ENCODE results near the gene ACO1.
A peak's percentile ranks its signal among the peaks of the same experiment; 100 is the strongest.

The ACO1 gene

DNA sequence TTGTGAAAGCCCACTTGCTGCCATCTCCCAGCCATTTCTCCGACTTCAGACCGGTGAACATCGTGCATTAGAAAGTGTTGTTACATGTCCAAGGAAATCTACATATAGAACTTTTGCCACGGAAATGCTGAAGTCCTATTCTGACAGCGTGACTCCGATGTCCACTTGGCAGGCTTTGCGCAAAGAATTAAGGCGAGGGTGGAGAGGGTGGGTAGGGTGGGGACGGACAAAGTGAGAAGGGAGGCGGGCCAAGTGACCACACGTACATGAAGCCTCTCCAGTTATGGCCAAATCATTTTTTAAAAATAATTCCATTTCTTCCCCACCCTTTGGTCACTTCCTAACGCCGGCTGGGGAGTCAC, 460 bp upstream of the ACO1 start:
- no peak for DNase-seq

DNA sequence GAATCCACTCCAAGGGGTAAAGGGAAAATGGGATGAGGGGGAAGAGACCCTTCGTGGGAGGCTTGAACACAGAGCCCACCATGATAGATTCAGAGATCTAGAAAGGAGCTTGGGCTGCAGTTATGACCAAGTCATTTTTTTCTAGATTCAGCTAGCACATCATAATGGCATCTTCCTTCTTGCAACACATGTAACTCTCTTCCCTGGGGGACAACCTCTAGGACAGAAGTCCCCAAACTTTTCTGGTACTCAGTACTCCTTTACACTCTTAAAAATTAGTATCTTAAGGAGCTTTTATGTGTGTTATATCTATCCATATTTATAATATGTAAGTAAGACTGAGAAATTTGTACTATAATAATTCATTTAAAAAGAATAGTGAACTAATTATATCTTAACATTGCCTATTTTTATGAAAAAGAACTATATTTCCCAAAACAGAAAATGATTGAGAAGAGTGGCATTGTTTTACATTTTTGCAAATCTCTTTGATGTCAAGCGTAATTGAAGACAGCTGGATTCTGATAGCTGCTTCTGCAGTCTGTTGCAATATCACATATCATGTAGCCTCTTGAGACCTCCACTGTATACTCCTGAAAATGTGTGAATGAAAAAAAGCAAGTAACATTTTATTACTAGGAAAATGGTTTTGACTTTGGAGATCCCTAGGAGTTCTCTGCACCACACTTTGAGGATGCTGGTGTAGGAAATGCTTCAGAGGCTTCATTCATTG, 875 bp downstream of the ACO1 start:
- no peak for DNase-seq

DNA sequence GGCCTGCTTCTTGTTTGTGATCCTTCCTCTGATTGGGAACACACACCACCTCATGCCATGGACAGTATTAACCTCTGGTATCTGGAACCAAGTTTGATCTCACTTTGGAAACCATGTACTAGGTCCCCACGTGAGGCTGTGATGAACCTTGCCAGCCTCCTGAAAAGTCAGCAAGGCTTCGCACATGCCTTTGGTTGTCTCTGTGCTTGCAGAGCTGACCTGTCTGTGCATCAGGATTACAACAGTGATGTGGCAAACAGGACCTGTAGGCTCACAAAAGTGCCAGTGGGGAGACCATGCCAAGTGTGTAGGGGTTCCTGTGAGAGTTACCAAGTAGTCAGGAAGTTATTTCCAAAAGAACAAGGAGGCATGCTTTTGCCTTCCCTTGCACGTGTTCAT, 1.4 kb downstream of the ACO1 start:
- DNase-seq = no peak

DNA sequence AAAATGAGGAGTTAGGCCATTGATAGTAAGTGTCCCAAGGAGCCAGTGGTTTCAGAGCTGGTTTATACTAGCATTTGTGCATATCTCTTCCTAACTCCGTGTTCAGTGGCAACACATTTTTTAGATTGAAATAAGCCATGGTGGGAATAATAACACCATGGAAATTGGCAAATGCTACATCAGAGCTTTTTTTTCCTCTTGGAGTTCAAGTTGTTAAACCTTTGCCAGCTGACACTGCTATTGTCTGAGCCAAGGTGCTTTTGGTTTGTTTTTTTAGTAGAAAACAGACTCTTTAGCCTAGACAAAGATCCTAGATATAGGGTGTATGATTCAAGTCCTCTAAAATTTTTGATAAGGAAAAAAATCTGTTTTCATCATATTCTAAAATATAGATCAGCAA, 2.8 kb downstream of the ACO1 start:
- no peak for DNase-seq

DNA sequence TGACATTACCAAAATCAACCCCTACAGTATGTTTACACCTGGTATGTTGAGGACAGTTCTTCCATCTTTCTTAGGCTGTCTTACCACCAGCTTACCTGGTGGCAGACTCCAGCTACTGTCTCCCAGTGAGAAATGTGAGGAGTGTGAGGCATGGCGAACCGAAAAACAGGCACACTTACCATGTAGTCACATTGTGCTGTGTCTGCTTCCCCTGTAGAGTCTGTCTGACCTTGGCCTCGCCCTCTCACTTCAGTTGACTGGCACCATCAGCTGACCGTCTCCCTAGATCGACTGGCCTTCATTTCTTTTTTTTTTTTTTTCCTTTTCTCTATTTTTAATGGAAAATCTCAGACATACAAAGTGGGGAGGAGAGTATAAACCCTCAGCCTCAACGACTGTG, 4.9 kb downstream of the ACO1 start:
- no peak for DNase-seq

DNA sequence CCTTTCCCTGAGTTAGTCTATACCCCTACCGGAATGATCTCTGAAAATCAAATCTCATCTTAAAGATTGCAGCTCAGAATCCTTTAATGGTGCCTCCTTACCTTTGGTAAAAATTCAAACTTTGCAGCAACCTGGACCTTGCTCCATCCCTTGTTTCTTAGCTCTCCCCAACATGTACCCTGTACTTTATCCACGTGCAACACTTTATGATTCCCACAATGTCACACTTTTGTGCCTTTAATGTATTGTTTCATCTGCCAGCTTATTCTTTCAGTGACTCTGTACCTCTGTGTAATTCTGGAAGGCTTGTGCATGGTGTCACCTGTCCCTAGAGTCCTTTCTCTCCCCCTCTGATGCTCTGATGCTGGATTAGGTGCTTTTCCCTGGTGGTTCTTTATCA, 9.5 kb downstream of the ACO1 start:
- no peak for DNase-seq

DNA sequence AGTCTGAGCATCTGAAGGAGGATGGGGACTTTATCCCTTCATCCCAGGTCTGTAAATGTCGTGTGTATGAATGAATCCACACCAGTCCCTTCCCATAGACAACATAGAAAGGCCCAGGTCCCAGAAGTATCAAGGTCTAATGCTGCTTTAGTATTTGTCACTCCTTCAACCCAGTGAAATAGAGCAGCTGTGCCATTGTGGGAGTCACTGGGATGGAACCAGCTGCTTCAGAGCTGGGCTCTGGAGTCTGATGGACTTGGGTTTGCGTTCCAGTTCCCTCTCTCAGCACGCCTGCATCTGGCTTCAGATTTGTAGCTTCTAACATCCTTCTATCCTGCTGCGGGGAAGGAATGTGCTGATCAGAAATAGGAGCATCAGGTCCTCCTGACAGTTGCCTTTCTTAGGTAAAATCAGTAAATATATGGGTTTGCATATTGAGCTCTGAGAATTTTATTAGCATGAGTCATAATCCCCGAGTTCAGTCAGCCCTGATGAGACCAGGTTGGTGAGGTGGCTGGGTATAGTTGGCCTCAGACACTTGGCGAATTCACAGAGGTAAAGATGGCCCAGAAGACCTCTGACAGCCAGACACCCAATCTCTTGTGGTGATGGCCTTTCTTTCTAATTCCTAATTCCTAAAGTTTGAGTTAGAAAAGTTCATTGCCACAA, 10.1 kb downstream of the ACO1 start:
- no peak for DNase-seq

DNA sequence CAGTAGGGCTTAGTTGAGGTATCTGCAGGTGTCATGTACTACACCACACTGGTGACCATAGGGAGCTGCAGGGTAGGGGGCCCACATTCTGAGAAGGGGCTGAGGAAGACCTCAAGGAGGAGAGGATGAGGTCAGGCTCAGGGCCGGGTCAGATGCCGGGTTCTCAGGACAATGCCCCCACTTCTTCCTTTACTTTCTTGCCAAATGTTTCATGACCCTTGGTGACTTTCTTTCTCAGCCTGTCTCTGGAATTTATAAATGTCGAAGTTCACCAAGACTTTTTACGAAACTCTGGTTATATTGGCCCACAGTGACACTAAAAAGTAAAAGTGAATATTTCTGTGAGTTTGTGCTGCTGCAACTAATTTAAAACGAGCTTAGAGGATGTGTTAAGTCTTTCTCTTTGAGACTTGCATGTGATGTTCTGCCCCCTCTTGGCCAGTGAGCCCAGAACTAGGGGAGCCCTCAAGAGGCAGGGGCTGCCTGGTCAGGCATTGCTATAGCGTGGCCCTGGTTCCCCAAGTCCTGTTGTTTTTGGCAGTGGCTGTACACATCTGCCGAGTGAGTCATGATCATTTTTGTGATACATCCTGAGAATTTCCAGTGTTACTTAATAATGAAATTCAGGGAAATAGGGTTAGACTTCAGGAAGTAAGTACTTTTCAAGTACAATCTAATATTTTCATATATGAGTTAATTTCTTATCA, 11.2 kb downstream of the ACO1 start:
- no peak for DNase-seq

DNA sequence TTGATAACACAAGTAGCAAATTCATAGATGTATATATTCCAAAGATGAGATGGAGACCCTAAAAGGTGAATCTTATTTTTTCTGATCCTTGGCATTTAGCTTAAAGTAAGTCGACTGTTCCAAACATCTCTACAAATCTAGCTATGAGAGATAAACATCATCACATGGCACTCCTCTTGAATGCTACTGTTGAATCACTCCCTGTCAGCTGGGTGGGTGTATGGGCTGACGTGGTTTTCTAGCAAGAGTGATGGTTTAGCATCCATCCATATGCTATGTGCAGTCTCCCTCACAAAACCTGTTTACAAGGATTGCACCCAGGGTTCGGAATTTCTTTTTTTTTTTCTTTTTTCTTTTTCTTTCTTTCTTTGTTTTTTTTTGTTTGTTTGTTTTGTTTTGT, 13.8 kb downstream of the ACO1 start:
- no peak for DNase-seq

DNA sequence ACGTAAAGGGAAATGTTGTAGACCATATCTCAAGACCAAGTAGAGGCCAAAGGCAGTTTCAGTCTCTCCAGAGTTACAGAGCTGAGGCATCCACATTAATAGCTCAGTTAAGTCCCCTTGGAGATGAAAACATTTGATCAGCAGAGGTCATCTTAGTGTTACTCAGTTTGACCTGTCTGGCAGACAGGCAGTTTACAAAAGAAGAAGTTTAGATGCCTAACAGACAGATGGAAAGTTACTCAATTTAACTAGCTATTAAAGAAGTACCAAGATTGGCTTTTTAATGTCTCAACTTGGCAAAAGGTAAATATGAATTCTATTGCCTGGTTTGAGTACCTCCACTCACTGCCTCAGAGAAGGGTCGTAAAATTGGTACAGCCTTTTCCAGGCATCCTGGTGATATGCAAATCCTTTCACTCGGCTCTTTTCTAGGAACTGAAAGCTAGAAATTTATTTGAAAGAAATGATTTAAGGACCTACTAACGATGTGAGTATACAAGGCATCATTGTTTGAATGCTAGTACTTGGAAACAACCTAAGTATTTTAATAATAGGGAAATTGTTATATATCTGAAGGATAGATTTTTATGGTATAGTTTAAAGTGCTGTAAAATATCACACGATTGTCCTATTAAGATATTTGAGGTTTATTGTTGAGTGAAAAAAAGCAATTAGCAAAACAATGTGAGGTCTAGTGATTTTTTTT, 14.8 kb downstream of the ACO1 start:
- DNase-seq = peak; percentile 24

DNA sequence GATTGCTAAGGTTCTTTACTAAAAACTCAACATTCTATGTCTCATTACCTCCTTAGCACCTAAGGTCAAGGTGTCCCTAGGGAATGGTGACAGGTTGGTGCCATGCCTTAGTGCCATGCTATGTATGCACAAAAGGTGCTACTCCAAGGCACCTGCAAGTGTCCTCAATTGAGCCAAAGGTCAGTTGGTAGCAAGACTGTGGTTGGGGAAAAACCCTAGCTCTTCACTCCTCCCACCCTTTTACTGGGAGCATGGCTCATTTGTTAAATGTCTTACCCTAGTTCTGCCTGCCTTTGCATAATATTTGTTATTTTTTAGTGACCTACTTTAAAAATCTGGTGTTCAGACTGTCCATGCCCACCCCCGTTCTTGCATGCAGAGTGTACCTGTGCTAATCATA, 17.0 kb downstream of the ACO1 start:
- DNase-seq = no peak

DNA sequence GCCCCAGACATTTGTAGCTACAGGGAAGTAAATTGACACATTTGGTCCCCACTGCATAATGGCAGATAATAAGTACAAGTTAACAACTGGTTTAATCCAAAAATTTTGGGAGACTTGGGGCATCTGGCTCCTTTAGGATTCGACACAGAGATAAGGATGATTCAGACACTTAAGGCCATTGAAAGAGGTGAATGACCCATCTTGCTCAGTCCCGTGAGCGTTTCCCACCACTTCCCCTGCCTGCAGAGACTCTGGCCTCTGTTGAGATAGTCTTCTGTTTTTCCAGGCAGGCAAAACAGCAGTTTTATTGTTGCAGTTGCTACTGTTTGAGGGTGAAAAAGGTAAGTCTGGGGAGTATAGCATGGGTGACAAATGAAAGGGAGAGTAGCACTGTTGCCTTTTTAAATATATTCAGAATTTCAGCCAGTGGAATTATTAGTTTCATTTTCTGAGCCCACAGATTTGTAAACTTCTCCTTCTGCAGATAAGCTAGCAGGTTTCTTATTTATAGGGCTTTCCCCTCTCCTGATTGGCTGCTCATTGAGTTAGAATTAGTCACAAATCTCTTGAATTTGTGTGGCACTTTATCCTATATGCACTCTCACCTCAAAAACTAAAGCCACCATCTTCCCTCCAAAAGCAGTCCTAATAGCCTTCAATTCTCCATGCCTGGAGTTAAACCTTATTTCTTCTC, 19.3 kb downstream of the ACO1 start:
- peak; percentile 39 for DNase-seq

DNA sequence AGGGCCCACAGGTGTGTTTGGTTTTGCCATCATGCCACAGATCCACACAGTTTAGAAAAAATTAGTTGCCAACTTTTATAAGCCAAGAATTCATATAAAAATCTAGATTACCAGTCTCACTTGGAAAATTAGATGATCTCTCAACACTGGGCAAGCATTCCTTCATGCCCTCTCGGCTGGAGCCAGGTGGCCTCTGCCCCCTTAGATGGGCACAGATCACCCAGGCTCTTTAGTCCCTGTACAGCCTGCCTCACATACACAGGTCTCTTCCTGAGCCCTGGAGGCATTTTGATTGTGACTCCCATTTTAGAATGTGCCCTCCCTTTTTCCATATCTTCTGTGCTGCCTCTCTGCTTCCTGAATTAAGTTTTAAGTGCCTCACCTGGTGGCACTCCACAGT, 20.0 kb downstream of the ACO1 start:
- no peak for DNase-seq

DNA sequence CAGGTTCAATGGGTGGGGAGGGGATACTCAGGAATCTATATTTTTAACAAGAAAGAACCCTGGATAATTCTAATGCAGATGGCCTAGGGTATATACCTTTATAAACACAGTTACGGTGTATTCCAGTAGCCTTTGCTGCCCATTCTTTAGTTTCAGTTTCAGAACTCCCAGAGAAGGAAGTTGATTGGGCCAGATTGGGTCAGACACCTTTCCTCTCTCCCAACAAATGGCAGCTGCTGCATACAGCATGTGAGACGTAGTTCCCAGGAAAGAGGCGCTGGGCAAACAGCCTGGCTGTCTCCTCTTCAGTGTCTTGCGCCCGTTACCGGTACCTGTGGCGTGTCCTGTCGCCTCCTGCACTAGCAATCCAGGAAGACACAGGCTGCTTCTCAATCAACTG, 20.4 kb downstream of the ACO1 start:
- no peak for DNase-seq

DNA sequence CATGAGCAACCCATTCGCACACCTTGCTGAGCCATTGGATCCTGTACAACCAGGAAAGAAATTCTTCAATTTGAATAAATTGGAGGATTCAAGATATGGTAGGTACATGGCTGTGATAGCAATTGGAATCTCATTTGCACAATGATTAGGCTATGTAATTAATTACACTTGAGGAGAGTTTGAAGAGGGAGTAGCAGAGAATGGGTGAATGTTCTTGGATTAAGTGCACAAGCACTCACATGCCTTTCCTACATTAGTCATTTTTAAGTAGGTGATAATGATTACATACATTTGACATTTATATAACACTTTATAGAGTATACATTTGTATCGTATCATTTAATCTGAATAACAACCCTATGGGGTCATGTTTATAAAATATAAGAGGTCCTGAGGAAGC, 21.1 kb downstream of the ACO1 start:
- no peak for DNase-seq

DNA sequence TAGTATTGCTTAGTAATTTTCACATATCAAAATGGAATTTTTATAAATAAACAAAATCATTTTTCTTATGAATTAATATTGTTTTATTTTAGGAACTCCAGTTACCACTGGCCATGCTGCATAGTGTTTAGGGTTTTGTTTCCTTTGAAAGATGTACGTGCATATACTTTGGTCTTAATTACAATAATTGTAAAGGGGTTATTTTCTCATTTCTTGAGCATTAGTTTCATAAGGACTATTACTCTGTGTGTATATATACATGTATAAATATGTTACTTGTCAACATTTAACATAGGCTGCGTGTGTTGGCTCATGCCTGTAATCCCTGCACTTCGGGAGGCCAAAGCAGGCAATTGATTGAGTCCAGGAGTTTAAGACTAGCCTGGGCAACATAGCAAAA, 21.6 kb downstream of the ACO1 start:
- no peak for DNase-seq

DNA sequence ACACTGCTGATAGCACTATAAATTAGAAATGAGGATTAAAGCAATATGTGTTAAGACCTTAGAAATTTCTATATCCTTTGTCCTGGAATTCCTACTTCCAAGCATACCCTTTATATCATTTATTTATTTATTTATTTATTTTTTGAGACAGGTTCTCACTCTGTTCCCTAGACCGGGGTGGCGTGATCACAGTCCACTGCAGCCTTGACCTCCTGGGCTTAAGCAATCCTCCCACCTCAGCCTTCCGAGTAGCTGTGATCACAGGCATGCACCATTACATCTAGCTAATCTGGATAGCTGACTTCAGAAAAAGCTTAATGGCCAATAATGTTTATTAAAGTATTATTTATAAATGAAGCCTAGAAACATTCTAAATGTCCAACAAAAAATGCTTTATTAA, 27.3 kb downstream of the ACO1 start:
- no peak for DNase-seq

DNA sequence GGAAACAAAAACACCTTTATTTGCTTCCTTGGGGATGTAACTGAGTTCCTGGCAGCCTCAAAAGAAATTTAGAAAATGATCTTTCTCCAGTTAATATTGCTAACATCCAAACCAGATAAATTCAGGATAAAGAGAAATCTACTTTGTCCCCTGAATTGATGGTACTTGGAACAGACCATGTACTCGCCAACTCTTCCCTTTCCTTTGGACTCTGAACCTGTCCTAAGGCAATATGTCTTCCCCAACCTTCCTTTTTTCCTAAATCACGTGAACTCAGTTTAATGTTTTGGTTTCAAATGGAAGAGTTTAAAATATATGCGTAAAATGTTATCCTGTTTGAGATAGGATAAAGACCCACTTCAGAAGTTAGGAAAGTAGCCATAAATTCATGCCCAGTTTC, 28.0 kb downstream of the ACO1 start:
- DNase-seq = no peak

DNA sequence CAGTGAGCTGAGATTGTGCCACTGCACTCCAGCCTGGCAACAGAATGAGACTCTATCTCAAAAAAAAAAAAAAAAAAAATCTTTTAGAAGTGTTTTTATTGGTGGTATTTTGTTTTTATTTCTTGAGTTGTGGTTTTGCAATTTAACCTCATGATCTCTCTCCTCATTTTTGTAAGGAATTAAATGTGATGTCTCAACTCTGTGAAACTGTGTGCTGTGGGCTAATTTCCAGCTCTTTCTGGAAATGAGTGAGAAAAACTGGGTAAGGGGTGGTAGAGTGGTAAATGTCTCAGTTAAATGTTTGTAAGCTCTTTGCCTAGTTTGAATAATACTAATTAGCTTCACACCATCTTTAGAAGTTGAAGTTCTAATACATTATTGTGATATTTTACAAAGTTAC, 29.0 kb downstream of the ACO1 start:
- no peak for DNase-seq

DNA sequence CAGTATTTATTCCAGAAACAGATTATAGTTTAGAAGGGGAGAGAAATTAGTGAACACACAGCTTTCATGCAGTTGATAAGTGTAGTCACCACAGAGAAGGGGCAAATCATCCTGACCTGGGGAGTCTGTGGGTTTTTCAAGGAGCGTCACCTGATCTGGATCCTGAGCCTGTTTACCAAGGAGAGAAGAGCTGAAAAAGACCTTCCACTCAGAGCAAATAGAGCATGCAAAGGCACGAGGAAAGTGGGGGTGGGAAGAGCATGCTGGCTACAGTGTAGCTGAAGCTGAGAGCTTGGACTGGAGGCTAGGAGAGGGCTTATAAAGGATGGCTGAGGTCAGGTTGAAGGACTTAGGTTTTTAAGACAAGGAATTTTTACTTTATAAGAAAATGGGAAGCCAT, 30.4 kb downstream of the ACO1 start:
- DNase-seq = no peak

DNA sequence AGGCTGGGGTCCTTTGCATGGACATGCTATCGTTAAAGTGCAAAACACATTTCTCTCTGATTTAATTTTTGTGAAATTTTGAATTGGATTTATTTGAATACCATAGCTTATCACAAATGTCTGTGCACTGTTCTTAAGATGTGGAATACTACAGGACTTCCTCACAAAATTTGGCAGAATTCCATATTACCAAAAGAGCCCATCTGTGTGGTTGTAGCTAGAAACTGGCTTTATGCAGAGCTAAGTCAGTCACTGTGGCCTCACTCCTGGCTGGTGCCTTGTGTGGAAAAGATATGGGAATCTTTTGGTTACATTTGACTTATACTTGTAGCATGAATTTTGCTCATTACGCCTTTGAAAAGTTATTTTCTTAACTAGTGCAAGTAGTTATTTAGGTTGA, 35.5 kb downstream of the ACO1 start:
- no peak for DNase-seq

DNA sequence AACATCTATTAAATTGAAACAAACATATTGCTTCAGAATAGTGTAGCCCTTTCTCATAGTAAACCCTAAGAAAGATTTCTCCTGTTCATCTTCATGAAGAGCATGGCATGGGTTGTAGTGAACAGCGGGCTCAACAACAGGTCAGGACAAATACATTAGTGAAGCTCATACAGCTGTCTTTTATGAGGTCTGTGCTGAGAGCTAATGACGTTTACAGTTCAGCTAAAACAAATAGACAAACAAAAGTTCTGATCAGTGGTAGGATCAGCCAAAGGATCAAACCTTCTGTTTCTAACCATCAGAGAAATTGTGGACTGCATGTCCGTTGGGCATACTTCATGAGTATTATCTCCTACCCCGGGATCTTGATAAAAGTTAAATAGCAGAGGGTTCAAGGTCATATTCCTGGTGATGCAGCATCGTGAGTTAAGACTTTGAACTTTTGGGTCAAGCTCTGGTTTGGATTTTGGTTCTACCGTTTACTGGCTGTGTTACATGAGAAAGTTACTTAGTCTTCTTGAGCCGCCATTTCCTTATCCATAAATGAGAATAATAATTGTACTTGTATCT, 37.9 kb downstream of the ACO1 start:
- no peak for DNase-seq

DNA sequence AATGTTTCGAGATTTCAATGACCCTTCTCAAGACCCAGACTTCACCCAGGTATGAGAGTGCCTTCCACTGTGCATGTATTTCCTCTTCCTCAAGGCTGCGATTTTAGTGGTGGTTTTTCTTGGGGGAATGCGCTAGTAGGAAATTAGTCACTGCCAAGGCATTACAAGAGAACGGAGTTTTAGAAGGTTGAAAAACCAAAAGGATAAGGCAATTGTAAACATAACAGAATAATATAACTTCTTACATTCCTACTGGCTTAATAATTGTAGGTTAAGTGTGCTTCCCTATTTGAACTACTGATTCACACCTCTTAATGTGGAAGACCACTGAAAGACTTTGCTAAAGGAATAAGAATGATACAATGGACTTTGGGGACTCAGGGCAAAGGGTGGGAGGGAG, 38.9 kb downstream of the ACO1 start:
- DNase-seq = no peak

All from MV-4-11 (cell line).